Right lung (tissue), 5 donors: ENCODE measurements around the gene SYK. TPM values are rescaled to one million over a fixed set of nuclear protein-coding genes. Genes with fewer than 3 reads are reported as not detected.
"Not testable (repeated sequence)": the region's sequence is repeated elsewhere in the genome, so short reads cannot be mapped to it uniquely, and the experiment has no call there.

Source experiments
- DNase-seq, 2 donors: peaks; one replicate each; pipeline ENCODE4 v3.0.0-alpha.2; 2013
- polyA plus RNA-seq, 5 donors: library from polyadenylated mRNA; unstranded; fragments of 120-200 nt; gene quantifications; one replicate each; pipeline versions ENCODE4 v1.2.1 to v1.2.3, GENCODE V29; 2013; ENCODE audit warnings: inconsistent platforms in 1 of 5, low replicate concordance in 1 of 5; ENCODE audit not compliant: insufficient read length in 5 of 5, insufficient read depth in 1 of 5

Gene SYK
- polyA plus RNA-seq, 5 donors: 15.9 to 19.6 (median 16.7) TPM

- no peak for DNase-seq
Measured at GRCh38 chr9:90878562-90878961, 76.9 kb downstream of the SYK start.

- DNase-seq: no peak
Measured at GRCh38 chr9:90880066-90880465, 78.4 kb downstream of the SYK start.

GRCh38 chr9:90880669-90881068 is 79.0 kb downstream of the SYK start:
- no peak for DNase-seq

GRCh38 chr9:90881648-90882047 is 80.0 kb downstream of the SYK start:
- no peak for DNase-seq

GRCh38 chr9:90882991-90883600 is 81.5 kb downstream of the SYK start:
- no peak for DNase-seq

GRCh38 chr9:90883661-90884060 is 82.0 kb downstream of the SYK start:
- no peak for DNase-seq

- no peak for DNase-seq
Measured at GRCh38 chr9:90884178-90884577, 82.6 kb downstream of the SYK start.

- not testable (repeated sequence) for DNase-seq
Measured at GRCh38 chr9:90886868-90887267, 85.2 kb downstream of the SYK start.

- DNase-seq: no peak
Measured at GRCh38 chr9:90888941-90889340, 87.3 kb downstream of the SYK start.

GRCh38 chr9:90890146-90890810 is 88.7 kb downstream of the SYK start:
- DNase-seq: no peak

- DNase-seq: no peak
Measured at GRCh38 chr9:90891308-90892040, 89.9 kb downstream of the SYK start.

- DNase-seq: no peak
Measured at GRCh38 chr9:90892918-90893317, 91.3 kb downstream of the SYK start.

GRCh38 chr9:90893706-90894105 is 92.1 kb downstream of the SYK start:
- DNase-seq: no peak

- DNase-seq: no peak
Measured at GRCh38 chr9:90894986-90895687, 93.5 kb downstream of the SYK start.

- no peak for DNase-seq
Measured at GRCh38 chr9:90895786-90896185, 94.2 kb downstream of the SYK start.

GRCh38 chr9:90896231-90896630 is 94.6 kb downstream of the SYK start:
- DNase-seq: no peak

- DNase-seq: no peak
Measured at GRCh38 chr9:90898228-90898627, 96.6 kb downstream of the SYK start.

- DNase-seq: no peak
Measured at GRCh38 chr9:90899287-90899686, 97.7 kb downstream of the SYK start.

GRCh38 chr9:90900130-90900529 is 98.5 kb downstream of the SYK start:
- DNase-seq: no peak

GRCh38 chr9:90901933-90902332 is 100.3 kb downstream of the SYK start:
- no peak for DNase-seq

GRCh38 chr9:90903766-90904424 is 102.3 kb downstream of the SYK start:
- no peak for DNase-seq
